GM12878 (cell line): Measurements from ENCODE around the gene UEVLD.

Experiments used
- CTCF ChIP-seq, 3 experiments: IDR thresholded peaks in 2 of 3; conservative IDR thresholded peaks in 1 of 3; 2 replicates each; pipeline ENCODE4 v1.5.1; 2011; ENCODE audit warnings: low read depth in 3 of 3, low read length in 3 of 3, mild to moderate bottlenecking in 3 of 3, control low read depth in 2 of 3, moderate library complexity in 2 of 3, inconsistent platforms in 1 of 3, mixed read lengths in 1 of 3; ENCODE audit not compliant: control insufficient read depth in 2 of 3, insufficient read depth in 1 of 3; ENCODE audit errors: extremely low read depth in 1 of 3
- LARP7 ChIP-seq: fragments of 450-650 bp; IDR thresholded peaks from 2 replicates; pipeline ENCODE4 v1.6.1; 2017; ENCODE audit warnings: mild to moderate bottlenecking
- NFYB ChIP-seq: IDR thresholded peaks from 2 replicates; pipeline ENCODE4 v1.6.1; 2011; ENCODE audit warnings: low read depth, mild to moderate bottlenecking, low read length, improper control_type of control experiment, moderate library complexity; ENCODE audit not compliant: insufficient read depth
- RCOR1 ChIP-seq: conservative IDR thresholded peaks from 2 replicates; pipeline ENCODE4 v1.6.1; 2012; ENCODE audit warnings: low read depth, low read length, improper control_type of control experiment
- ZNF24 ChIP-seq: fragments of 450-650 bp; IDR thresholded peaks from 2 replicates; pipeline ENCODE4 v1.6.1; 2017; ENCODE audit warnings: antibody characterized with exemption, mild to moderate bottlenecking
- TF ChIP-seq, protein P1 (sequence below): fragments of 450-650 bp; IDR thresholded peaks from 2 replicates; pipeline ENCODE4 v1.6.1; 2017; ENCODE audit warnings: mild to moderate bottlenecking, low read depth, inconsistent platforms; ENCODE audit not compliant: poor library complexity, severe bottlenecking
- TF ChIP-seq, protein P2 (sequence below): IDR thresholded peaks from 2 replicates; pipeline ENCODE4 v1.6.1; 2012; ENCODE audit warnings: mild to moderate bottlenecking, low read depth, low read length

DNA sequence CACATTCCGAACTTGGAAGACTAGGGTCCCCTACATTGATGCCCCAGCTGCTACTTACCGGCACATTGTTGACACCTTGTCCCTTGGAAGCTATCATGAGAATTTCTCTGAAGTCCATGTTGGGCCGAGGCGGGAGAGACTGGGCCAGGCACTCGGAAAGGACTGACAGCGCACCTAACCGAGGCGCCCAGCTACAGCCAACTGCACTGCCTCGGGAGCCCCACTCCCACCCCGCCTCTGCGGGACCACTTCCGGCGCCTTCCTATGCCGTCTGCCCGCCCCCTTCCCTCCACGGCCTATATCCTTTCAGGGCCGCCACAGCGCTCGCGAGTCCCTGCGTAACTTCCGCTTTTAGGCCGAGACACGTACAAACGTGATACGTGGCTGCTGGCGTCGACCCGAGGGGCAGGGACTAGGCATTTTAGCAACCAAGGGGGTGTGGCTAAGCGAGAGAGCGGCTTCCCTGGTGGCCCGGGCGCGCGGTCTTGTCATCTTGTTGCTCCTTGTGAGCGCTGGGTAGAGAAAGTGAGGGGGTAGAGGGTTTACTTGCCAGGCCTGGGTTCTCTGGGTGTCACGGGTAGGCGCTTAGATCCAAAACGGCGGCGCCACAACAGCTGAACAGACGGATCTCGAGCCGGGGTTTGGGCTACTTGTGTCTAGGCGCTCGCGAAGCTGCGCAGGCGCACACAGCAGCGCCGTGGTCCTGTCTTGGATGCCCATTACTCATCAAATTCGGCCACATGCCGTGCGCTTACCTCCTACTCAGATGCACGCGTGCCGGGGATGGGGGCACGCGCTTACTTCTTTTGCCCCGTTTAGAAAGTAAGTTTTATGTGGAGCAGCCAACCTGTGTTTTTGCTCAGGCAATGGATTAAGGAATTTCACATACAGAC lies 45.9 kb upstream of the UEVLD start, which contains the start of gene SPTY2D1:
- TF ChIP-seq RCOR1: no peak
- TF ChIP-seq NFYB: peak; percentile 81
- TF ChIP-seq ZNF24: no peak
- TF ChIP-seq, protein P1, sequence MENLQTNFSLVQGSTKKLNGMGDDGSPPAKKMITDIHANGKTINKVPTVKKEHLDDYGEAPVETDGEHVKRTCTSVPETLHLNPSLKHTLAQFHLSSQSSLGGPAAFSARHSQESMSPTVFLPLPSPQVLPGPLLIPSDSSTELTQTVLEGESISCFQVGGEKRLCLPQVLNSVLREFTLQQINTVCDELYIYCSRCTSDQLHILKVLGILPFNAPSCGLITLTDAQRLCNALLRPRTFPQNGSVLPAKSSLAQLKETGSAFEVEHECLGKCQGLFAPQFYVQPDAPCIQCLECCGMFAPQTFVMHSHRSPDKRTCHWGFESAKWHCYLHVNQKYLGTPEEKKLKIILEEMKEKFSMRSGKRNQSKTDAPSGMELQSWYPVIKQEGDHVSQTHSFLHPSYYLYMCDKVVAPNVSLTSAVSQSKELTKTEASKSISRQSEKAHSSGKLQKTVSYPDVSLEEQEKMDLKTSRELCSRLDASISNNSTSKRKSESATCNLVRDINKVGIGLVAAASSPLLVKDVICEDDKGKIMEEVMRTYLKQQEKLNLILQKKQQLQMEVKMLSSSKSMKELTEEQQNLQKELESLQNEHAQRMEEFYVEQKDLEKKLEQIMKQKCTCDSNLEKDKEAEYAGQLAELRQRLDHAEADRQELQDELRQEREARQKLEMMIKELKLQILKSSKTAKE: no peak
- peak; percentile 29; the same call in 1 of the 2 replicates for TF ChIP-seq LARP7
- no peak for TF ChIP-seq CTCF (IDR thresholded peaks at IDR 0.05 in 2 of 3, conservative IDR thresholded peaks at IDR 0.05 in 1 of 3; ENCODE audit: control insufficient read depth in 2 of 3, extremely low read depth in 1 of 3, insufficient read depth in 1 of 3, low read depth in 3 of 3, low read length in 3 of 3)
- TF ChIP-seq, protein P2, sequence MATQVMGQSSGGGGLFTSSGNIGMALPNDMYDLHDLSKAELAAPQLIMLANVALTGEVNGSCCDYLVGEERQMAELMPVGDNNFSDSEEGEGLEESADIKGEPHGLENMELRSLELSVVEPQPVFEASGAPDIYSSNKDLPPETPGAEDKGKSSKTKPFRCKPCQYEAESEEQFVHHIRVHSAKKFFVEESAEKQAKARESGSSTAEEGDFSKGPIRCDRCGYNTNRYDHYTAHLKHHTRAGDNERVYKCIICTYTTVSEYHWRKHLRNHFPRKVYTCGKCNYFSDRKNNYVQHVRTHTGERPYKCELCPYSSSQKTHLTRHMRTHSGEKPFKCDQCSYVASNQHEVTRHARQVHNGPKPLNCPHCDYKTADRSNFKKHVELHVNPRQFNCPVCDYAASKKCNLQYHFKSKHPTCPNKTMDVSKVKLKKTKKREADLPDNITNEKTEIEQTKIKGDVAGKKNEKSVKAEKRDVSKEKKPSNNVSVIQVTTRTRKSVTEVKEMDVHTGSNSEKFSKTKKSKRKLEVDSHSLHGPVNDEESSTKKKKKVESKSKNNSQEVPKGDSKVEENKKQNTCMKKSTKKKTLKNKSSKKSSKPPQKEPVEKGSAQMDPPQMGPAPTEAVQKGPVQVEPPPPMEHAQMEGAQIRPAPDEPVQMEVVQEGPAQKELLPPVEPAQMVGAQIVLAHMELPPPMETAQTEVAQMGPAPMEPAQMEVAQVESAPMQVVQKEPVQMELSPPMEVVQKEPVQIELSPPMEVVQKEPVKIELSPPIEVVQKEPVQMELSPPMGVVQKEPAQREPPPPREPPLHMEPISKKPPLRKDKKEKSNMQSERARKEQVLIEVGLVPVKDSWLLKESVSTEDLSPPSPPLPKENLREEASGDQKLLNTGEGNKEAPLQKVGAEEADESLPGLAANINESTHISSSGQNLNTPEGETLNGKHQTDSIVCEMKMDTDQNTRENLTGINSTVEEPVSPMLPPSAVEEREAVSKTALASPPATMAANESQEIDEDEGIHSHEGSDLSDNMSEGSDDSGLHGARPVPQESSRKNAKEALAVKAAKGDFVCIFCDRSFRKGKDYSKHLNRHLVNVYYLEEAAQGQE: no peak
